Activated T-helper 1 cell treated with anti-CD3 and anti-CD28 coated beads, Interleukin-2, amount 50 U/mL, for 16 hours (primary cell): ENCODE measurements around the gene RASSF4.

Experiments used
- DNase-seq, 2 donors: peaks; one replicate each; pipeline ENCODE4 v3.0.0-alpha.2; 2020; ENCODE audit warnings: low read depth in 1 of 2, low spot score in 1 of 2

Gene RASSF4

DNA sequence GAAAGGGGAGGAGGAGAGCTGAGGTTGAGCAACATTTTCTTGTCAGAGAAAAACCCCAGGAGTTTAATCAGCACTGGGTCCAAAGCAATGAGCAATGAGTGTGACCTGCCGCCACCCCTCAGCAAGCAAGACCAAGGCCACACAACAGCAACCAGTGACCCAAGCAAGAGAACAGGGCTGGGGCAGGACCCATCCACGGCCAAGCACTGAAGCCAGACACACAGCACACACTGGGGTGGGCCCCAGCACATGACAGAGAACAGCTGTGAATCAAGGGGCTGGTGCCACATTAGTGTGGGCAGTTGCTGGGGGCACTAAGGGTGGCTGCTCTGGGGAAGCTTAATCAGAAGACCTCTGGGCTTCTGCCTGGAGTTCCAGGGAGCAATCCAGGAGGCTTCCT lies 32.2 kb upstream of the RASSF4 start:
- no peak for DNase-seq

DNA sequence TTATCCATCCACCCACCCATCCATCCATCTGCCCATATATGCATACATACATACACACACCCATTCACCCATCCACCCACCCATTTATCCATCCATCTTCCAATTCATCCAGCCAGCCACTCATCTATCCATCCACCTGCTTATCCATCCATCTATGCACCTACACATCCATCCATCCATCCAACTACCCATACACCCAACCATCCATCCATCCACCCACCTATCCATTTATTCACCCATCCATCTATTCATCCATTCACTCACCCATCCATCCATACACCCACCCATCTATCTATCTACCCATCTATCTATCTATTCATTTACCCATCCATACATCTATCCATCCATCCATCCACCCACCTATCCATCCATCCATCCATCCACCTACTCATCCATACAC lies 31.1 kb upstream of the RASSF4 start:
- DNase-seq = no peak

DNA sequence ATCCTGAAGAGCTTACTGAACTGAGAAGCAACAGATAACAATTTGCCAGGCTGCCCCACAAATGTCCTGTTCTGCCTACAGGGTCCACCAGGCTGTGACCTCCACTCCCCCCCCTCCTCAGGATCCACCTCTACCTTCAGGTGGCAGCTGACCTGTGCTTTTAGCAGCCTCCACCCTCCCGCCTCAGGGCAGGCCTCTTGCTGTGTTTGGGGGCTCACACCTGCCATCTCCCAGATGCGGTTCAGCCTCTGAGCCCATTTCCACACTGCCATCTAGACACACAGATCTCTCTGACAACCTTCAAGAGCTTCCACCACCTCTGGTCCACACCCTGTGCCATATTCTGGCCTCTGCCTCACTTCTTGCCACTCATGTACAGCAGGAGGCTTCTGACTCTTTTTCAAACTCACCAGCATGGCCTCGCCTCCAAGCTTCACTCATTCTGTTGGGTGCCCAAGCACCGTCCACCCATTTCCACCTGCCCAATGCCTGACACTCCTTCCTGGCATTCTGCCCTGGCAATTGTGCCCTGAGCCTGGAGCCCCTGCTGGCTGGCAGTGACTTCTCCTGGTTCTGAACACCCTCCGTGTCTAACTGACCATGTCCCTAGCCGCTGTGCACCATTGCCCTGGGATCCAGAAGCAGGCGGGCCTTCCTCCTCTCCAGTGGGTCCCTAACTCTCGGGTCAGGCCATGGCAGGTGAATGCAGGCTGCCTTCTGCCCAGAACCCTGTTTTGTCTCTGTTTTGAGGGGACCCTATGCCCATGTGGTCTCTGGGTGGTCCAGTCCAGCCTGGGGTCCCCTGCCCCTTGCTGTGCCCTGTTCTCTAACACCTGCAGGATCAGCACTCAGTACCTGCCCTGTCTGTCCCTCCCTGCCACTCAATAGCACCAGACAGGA lies 30.0 kb upstream of the RASSF4 start:
- no peak for DNase-seq

DNA sequence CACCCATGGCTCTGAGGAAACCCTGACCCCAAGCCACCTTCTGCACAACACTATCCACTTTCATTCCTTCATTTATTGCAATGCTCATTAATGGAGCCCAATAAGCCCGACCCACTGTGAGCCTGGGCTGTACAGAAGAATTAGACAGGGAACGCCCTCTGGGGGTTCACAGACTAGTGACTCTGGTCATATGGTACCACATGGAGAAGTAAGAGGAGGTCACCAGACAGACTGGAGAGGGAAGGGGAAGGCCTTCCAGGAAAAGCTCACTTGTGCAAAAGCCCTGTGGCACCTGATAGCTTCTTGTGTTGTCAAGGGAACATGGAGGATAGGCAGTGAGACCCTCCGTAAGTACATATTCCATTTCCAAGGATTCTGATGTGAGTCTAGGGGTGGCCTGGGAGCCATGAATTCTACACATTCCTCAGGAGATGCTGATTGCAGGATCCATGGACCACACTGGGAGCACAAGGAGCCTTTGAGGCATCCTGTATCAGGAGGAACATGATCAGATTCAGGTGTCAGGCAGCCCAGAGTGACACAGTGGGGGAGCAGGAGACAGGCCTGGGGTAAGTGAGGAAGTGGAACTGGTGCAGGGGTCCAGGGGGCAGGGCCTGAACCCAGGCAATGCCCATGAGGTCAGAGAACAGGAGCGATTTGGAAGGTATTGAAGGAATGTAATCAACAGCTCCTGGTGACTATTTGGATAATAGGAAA lies 28.5 kb upstream of the RASSF4 start:
- DNase-seq = no peak

DNA sequence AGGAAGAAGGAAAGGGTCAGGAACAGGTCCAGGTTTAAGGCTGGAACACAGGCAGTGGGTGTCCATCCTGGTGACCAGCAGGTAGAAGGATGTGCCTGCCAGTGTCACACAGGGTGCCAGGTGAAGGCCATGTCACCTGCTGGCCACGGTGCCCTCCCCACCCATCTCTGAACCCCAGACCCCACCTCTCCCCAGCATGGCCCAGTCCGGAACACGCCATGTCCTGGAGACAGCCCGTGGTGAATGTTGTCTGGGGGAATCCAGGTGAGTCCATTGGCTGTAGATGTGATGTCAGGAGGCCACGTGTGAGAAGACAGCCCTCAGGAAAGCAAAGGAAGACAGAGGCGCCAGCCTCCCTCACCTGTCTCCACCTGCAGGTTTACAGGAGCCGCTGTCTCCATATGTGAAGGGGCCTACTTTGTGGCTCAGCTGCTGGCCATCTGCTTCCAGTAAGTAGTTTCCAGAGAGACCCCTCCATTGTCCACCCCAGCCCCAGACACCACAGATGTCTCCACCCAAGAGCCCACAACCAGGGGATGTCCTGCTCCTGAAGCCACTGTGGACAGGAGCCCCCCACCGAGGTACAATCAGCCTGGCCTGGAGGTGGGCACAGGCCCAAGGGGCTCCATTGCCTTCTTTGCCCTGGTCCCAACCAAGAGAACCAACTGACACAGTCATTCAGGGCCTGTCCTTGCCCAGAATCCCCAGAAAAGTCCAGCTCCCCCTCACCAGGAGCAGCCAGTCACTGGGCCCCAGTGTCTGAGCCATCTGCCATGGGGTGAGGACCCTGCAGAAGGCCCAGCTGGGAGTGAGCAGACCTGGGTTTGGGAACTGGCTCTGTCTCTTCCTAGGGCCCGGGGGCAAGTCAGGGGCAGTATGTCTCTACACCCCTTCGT lies 27.7 kb upstream of the RASSF4 start:
- no peak for DNase-seq

DNA sequence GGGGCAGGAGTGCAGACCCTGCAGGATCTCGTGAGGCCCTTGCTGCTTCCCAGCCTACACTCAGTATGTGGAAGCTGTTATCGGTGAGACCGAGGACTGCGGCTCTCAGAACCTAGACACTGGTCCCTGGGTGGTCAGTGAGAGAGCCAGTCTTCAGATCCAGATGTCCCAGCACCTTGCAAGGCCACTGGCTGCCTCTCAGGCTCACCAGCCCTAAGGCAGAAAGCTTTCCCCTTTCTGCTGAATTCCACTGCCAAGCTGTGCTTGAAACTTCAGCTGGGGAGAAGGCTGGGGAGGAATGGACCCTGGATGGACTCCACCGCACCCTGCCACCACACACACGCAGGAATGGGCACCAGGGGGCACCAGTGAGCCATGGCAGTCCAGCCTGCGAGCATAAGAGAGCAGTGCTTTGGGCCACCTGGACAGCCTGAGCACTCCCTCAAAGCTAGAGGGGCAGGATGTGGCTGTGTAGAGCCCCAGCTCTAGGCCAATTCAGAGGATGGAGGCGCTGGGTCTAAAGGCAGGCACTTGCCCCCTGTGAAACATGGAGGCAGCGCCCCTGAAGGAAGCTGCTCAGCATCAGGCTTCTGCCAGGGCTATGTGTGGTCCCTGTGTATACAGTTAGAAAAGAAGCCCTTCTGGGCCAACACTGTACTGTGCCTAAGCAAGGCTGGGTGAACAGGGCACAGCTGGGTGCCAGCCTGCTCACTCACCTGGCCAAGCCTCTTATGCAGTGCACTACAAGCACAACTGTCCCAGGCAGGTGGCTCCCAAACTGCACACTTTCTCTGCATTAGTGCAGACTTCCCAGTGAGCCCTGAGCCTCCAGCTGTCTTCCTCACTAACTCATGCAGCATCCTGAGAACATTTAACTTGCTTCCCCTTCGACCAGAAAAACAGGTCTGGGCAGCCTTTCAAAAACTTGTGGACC lies 26.8 kb upstream of the RASSF4 start:
- DNase-seq = peak; percentile 63 to 70

DNA sequence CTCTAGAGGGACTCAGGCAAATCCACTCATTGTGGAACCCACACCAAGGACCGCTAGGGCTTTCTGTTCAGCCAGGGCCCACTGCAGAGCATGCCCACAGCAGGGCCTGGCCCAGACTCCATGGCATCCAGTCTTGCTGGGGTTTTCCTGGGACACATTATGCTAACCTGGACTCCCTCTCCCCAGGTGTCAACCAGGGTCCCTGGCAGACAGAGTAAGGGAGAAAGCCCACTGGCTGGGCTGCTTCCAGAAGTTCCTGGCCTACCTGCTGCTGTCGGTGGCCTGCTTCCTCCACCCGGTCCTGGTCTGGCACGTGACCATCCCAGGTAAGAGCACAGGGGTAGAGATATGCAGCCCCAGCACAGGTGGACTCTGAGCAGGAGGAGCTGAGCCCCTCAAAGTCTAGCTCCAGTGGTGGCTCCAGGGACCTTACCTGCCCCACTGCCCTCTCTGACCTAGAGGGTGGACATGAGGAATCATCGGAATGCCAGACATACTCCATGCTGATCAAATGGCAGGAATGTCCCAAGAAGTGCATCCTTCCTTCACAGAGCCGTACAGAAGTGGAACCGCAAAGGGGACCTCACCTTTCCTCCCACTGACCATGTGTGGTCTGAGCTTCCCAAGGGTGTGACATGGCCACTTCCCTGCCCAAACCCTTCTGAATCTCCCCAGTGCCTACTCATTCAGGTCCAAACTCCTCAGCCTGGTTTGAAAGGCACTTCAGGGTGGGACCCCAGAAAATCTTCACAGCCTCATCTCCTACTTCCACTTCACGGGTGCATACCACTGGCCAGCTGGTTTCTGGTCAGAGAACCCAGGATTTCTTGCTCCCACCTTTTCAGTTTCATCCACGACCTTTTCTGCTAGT lies 25.9 kb upstream of the RASSF4 start:
- DNase-seq = no peak

DNA sequence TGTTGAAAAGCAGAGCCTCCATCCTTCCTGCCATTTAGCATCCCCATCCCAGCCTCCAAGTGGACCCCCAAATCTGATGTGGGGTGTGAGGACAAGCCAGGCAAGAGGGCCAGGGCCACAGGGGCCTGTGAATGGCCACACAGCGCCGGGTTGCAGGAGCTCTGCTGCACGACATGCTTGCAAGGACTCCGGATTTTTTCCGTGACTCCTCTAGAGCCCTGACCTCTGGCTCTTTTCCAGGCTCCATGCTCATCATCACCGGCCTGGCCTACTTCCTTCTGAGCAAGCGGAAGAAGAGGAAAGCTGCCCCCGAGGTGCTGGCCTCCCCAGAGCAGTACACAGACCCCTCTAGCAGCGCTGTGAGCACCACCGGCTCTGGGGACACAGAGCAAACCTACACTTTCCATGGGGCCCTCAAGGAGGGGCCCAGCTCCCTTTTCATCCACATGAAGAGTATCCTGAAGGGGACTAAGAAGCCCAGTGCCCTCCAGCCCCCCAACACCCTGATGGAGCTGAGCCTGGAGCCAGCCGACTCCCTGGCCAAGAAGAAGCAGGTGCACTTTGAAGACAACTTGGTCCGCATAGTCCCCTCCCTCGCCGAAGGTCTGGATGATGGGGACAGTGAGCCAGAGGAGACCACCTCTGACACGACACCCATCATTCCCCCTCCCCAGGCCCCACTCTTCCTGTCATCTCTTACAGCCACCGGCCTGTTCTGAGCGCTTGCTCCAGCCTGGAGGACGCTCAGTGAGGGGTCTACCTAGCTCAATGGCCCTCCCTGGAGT lies 25.0 kb upstream of the RASSF4 start:
- DNase-seq = no peak

DNA sequence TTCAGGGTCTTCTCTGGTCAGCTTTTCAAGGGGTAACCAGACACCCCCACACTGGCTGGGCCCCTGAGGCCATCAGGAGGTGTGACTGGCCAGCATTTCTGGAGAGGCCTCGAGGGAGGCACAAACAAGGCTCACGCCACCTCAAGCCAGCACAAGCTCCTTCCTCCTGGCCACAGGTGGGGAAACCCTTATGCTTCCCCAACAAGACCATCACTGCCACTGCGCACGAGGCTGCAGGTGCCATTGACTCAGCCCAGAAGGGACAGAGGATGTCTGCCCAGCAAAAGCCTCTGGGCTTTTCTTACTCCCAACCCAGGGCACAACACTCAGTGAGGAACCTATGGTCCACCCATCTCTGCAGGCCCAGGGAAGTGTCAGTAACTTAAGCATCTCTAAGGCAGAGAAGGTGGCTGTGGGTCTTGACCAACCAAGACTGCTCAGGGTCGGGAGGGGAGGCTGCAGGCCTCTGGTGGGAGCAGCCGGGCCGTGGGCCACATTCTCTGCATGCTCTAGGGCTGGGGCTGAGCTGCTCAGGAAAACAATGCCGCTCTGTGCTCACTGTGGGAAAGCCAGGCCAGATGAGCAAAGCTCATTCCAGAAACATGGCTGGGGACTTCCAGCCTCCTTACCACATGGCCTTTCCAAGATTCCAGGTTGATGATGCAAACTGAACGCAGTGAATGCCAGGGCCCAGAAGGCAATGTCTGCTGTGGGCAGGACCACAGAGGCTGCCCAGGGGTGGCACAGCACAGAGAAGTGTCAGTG lies 24.2 kb upstream of the RASSF4 start:
- DNase-seq = no peak

DNA sequence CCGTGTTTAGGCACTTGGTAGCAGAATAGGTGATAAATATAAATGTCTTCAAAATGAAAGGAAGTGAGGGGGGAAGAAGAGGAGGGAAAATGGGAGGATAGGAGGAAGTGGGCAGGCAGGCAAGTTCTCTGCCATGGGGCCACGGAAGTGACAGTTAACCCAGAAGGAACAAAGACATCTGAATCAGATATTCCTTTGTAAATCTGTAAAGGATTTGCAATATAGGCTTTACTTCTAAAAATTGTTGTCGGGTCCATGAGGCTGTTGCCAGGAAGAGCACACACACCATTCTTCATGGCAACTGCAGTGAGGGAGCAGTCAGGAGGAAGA lies 23.7 kb upstream of the RASSF4 start:
- DNase-seq = no peak

DNA sequence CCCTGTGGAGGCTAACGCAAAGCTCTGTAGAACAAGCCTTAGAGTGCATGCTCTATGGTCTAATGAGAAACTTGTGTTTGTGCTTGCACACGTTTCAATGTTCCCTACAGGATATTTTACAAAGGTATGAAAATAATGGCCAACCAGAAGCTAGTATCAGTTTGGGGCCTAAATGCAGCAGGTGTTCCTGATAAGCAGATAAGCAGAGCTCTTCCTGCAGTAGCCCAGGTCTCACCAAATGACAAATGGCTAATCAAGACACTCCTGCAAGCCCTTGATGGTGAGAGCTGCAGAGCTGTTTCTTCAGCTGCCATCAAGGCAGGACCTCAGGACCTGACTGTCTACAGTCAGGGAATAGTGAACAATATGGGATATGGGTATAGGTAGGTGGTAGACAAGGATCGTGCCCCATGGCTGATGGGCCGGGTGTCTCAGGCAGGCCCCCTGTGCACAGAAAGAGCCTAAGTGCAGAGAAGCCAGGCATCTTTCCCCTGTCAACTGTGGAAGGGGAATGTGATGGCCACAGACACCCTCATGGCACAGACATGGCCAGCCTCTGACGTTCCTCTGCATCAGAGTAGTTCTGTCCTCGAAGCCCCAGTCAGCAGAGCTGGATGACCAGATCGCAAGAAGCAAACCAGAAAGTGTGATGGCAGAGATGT lies 23.2 kb upstream of the RASSF4 start:
- no peak for DNase-seq

DNA sequence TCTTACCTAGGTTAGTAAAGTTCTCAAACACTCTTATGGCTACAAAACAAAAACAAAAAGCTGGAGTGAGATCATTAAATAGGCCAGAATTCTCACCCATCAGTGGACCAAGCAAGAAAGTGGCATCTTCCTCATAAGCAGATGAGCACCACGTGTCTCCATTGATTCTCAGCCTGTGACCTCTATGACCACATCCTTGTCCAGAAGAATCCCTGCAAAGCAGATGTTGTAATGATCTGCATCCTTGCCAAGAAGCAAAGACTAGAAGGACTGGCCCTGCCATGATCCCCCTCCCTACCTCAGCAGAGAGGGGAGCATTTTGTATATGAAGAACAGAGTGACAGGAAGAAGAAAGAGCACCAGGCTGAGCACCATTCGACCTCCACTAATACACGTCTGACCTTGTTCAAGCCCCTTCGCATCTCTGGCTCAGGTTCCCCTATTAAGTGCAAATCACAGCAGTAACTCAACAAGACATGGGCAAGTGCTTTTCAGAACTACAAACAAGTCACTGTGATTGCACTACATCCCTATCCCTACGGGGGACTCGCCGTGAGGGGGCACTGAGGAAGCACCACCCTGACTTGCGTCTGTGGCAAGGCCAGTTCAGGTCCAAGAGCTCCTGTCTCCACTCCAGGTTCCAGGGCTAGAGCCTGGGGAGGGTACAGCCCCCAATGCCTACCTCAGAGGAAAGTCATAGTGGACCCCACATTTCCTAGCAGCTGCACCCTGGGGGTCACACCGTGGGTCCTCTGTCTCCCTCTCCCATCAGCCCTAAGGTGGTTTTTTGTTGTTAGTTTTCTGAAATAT lies 22.2 kb upstream of the RASSF4 start:
- no peak for DNase-seq

DNA sequence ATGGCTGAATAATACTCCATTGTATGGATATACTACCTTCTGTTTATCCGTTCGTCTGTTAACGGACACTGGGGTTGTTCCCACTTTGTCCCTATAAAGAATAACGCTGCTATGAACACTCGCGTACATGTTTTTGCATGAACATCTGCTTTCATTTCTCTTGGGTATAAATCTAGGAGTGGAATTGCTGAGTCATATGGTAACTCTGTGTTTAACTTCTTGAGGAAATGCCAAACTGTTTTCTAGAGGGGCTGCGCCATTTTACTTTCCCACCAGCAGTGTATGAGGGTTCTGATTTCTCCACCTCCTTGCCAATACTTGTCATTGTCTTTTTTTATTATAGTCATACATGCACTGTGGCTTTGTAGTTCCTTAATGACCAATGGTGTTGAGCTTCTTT lies 20.6 kb upstream of the RASSF4 start:
- no peak for DNase-seq

DNA sequence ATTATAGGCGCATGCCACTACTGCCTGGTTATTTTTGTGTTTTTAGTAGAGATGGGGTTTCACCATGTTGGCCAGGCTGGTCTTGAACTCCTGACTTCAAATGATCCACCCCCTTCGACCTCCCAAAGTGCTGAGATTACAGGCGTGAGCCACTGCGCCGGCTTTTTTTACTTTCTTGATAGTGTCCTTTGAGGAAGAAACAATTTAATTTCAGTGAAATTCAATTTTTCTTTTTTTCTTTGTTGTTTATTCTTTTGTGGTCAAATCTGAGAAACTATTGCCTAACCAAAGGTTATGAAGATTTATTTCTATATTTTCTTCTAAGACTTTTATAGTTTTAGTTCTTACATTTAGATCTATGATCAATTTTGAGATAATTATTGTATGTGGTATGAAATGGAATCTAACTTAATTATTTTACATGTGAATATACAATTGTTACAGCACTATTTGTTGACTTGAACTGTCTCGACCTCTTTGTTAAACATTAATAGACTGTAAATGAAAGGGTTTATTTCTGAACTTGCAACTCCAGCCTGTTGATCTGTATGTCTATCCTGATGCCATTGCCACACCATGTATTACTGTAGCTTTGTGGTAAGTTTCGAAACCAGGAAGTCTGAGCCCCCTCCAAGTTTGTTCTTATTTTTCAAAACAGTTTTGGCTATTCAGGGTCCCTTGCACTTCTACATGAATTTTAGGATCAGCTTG lies 19.8 kb upstream of the RASSF4 start:
- no peak for DNase-seq

DNA sequence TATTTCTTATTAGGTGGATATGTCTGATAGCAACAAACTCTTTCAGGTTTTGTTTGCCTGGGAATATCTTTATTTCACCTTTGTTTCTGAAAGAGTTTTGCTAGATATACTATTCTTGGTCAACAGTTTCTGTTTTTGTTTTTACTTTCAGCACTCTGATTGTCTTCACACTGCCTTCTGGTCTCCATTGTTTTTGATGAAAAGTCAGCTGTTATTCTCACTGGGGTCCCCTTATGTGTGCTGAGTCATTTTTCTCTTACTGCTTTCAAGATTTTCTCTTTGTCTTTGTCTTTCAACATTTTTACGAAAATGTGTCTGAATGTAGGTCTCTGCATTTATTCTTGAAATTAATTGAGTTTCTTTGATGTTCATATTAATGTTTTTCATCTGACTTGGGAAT lies 15.2 kb upstream of the RASSF4 start:
- DNase-seq = no peak

DNA sequence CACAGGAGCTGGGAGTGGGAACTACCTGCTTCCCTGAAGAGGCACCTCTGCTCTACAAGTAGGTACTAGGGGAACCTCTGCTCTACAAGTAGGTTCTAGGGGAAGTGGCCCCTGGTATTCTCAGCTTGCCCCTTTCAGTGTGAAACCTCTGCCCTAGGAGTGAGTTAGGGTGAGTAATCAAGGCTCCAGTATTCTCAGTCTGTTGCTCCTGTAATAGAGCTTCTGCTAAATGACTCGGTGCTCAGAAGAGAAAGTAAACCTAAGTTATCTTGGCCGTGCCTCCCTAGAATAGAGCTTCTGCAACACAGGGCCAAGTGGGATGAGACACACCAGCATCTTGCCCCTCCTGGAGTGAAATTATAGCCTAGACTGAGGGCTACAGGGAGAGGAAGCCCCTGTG lies 13.4 kb upstream of the RASSF4 start:
- no peak for DNase-seq
